ENCODE data around the gene TFCP2L1.

Gene TFCP2L1

DNA sequence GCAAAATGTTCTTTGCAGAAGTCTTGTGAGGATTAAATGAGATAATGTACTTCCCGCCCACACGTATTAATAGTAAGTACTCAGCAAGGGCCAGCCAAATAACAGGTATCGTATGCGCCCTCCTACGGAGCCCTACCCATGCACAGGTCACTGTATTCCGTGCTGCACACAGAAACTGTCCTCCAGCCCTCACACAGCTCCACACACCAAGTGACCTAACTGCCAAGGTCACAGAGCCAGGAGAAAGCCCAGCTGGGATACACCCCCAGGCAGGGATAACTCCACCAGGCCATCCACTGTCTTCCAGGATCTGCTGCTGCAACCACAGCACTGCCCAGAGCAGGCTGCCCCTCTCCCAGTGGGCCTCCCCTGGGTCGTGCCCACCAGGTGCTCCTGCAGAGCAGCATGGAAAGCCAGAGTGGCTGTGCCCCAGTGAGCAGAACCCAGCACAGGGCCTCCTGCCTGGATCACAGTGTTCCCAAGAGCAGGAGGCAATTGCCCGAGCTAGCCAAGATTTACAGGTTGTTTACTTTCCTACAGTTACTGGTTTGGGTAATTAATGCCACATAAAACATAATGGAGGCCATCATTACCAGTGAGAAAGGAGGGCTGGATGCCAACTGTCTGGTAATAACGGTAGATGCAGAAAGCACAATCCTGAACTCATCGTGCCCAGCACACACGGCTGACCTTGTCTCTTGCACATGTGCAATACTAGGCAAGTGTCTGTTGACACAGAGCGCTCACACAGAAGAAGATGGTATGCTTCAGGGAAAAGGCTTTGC lies 24.4 kb downstream of the TFCP2L1 start:
- peak; percentile 72 for DNase-seq

DNA sequence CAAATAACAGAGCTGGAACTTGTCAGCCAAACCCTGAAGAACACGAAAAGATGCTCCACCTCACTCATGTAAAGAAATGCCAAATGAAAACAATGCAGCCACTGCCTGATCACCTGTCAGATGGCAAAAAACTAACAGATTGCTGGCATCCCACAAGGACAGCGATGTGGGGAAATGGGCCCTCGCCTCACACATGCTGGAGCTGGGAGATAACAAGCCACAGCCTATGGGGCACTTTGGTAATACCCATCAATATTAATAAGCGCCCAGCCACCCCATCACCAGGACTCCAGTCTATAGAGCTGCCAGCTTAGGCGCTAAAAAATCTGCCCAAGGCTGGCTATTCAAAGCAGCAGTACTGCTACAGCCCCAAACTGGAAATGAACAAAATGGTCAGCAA lies 27.0 kb downstream of the TFCP2L1 start:
- DNase-seq: no peak

- no peak for DNase-seq
Observed at GRCh38 chr2:121257480-121257840, 27.5 kb downstream of the TFCP2L1 start.

DNA sequence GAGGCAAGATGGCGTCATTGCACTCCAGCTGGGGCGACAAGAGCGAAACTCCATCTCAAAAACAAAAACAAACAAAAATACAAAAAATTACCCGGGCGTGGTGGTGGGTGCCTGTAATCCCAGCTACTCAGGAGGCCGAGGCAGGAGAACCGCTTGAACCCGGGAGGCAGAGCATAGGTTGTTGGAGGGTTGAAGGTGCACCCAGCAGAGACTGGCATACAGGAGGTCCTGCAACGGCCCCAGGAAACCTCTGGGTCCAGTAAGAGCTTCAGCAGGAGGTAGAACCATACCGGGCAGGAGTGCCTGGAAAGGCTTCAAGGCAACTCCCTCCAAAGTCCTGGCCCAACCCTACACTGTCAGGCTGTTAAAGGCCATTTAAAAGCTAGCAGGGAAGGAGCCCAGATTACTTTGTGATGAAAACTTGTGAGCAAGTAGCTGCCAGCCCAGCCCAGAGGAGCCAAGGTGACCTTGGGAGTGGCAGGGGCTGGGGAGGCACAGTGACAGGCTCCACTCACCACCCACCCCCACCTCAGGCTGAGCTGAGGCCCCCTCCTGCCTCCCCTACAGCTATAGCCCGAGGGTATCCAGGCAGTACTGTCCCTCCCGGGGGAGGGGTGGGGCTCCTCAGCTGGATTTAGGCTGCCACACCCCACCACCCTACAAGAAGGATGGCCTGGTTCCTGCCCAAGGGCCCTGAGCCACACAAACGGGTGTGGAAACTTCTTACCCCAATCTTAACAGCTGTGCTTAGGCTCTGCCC lies 28.1 kb downstream of the TFCP2L1 start:
- DNase-seq: no peak

DNA sequence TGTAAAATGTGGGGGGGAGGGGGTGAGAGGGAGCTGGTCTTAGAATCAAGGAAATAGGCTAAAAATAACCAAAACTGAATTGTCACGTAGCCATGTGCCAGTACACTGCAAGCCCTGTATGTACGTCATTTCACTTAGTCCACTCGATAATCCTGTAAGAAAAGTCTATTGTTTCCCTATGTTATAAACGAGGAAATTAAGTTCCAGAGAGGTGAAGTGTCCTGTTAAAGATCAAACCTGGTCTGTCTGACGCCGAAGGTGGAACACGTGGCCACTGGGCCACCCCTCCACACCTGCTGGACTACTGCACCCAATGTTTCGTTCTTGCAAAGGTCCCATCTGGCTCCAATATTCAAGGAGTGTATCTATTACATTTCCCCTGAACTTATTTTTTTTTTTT lies 29.6 kb downstream of the TFCP2L1 start:
- DNase-seq: no peak

DNA sequence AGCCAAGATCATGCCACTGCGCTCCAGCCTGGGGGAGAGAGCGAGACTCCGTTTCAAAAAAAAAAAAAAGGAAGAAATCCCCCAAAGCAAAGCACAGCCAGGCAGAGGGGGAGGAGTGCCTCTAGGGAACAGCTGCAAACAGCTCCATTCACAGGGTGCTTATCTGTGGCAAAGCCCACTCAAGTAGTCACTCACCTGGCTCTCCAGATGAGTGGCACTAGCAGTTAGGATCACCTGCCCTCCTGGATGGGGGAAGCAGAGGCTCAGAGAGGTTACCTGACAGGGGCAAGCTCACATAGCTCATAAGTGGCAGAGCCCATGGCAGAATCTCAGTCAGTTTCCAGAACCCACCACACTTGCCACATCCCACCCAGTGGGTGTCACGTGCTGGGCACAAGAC lies 30.3 kb downstream of the TFCP2L1 start:
- DNase-seq: peak; percentile 48

- DNase-seq: no peak
Observed at GRCh38 chr2:121253674-121254240, 31.2 kb downstream of the TFCP2L1 start.

DNA sequence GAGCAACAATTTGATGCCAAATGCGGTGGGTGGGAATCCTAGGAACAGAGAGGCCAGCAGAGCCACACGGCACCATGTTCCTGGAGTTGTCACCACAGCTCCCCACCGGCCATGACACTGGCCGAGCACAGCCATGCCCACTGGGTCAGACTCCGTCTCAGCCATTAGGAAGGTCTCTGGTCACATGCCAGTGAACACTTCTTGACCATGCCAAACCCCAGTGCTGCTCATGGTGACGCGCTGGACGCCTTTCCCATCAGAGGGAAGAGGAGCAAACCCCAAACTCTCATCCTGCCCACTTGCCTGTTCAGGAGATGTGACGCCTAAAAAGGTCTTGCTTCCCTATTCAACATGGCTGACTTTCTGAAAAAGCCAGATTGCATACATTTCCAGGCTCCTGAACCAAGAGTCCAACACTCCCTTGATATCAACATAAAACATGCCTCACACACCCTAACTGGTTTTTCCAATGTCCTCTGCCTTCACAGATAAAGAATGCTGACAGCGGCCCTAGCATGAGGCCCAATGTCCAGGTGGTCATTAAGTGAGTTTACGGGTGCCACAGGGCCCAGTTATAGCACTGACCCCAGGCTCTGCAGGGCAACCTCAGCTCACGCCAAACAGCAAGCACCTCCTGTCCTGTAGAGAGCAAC lies 31.9 kb downstream of the TFCP2L1 start:
- DNase-seq: no peak

- no peak for DNase-seq
Observed at GRCh38 chr2:121251497-121251896, 33.5 kb downstream of the TFCP2L1 start.

DNA sequence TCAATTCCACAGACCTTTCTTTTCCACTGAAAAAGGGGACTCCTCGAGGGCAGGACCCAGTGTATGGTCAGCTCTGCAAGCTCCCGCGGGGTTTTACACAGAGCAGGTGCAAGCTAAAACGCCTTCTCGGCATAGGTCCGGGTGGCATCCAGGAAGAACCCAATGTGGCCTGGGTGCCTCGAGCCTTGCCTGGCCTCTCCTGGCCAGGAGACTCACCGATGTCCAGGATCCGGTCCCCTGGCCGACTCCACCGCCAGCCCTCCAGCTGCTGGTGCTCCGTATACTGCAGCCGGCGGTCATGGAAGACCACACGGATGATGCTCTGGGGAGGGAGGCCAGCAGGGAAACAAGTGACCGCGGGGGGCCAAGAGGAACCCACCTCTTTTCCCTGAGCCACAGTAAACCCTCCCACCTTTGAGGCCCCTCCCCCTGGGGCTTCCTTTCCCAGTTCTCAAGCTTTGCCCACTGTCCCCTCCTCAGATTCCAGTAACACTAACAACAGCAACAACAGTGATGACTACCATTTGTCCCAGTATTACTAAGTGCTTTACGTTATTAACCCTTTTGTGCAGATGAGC lies 36.1 kb downstream of the TFCP2L1 start:
- no peak for DNase-seq

GRCh38 chr2:121247971-121248370 lies 37.0 kb downstream of the TFCP2L1 start:
- DNase-seq: no peak

- DNase-seq: no peak
Observed at GRCh38 chr2:121247534-121247933, 37.5 kb downstream of the TFCP2L1 start.

DNA sequence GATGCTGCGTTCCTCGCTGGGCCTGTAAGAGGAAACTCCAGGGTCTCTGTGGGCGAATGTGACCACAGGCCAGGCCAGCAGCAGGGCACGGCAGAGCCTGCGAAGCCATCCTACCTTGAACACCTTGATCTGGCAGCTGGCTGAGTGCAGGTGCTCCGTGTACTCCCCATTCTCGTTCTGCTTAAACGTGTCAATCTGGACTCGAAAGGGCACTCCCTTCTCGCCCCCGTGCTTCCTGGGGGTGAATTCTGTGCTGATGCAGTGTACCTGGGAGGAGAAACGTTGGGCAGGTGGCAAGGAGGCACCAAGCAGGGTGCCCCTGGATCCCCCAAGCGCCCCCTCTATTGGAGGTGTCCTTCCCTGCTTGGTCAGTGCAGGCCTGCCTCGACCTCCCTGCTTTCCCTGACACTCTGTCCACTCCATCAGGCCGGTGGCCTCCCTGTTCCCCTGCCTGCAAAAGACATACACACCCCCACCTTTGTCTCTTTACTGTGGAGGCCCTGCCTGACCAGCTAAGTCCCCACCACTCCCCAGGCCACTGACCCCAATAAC lies 38.2 kb downstream of the TFCP2L1 start:
- no peak for DNase-seq

- no peak for DNase-seq
Observed at GRCh38 chr2:121245913-121246312, 39.1 kb downstream of the TFCP2L1 start.

DNA sequence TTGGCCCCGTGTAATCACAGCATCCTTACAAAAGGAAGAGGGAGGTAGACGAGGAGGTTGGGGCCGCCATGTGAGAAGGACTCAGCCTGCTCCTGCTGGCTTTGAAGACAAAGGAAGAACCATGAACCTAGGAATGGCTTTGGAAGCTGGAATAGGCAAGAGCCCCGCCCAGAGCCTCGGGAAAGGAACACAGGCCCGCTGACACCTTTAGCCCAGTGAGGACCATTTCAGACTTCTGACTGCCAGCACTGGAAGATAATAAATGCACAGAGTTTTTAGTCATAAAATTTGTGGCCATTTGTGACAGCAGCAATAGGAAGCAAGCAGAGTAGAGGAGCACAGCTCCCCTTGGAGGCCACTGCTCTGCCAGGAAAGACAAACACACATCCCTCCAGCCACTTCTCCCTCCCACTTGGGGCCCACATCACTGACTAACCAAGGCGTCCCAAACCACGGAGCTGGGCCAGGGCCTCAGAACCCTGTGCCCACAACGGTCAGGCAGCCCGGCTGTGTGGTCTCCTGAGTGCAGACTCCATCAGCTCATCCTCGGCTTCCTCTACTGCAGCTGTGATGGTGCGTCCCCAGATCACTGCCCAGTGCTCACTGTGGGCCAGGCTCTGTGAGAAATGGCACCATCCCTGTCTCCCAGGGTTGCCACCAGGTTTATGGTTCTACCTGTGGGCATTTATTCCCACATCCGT lies 39.7 kb downstream of the TFCP2L1 start:
- no peak for DNase-seq

DNA sequence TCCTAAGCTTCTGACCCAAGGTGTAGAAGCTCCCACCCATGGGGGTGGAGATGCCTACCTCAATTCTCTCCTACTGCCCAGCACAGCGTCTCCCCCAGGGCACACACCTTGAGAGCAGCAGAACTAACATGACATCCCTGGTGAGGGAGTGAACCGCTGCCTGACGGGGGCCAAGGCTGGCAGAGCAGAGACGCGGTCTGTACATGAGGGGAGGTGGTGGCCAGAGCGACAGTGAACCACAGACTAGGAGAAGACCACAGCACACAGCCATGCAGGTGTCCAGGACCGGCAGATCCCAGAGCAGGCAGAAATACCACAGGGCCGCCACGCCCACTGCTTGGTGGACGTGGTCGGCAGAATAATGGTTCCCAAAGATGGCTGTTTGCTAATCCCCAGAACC lies 40.4 kb downstream of the TFCP2L1 start:
- DNase-seq: no peak

DNA sequence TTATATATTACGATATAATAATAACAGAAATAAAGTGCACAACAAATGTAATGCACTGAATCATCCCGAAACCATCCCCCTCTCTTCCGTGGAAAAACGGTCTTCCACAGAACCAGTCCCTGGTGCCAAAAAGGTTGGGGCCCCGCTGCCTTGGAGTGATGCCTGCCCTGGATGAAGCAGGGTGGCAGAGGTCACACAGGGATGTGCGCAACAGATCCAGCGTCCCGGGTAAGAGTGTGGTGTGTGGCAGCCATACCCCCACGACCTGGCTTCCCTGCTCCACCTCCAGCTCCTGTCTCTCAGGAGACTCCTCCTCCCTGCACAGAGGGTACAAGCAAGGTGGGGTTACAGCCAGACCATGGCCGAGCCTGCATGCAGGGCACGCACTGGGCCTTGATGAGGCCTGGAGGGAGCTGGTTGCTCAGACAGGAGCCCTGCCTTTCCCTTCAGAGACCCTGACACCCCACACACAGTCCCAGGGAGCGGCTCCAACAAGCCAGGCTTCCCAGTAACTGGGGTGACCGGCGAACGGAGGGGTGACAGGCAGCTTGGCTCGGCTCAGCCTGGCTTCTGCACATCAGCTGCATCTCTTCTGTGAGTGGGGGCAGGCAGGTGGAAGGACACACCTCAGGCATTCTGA lies 41.1 kb downstream of the TFCP2L1 start:
- DNase-seq: no peak

GRCh38 chr2:121242976-121243375 lies 42.0 kb downstream of the TFCP2L1 start:
- no peak for DNase-seq

DNA sequence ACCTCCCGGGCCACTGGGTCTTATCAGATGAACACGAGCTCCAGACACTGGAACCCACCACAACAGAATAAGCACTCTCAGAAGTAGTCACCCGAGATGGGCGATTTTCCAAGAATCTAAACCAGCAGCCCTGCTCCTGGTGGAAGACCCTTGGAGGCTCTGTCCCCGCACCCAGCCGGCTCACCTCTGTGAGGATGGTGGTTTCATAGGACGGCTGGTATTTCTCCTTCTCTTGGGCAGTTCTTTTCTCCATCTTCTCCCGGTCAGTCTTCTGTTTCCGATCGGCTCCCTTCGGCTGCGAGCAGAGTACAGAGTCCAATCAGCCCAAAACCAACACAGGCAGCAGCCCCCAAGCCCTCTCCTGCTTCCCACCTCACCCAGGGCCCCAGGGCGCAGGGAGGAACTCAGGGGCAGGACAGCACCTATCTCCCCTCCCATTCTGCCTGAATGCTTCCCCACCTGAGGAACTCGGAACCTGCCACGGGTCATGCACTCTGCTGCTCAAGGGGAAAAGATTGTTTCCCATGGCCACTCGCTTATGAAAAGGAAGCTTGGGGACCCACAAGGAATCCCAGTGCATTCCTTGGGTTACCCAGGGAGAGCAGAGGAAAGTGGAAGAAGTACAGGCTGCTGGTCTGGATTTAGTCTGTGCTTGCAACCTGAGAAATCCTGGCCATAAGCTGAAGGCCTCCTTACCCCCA lies 42.7 kb downstream of the TFCP2L1 start:
- no peak for DNase-seq

DNA sequence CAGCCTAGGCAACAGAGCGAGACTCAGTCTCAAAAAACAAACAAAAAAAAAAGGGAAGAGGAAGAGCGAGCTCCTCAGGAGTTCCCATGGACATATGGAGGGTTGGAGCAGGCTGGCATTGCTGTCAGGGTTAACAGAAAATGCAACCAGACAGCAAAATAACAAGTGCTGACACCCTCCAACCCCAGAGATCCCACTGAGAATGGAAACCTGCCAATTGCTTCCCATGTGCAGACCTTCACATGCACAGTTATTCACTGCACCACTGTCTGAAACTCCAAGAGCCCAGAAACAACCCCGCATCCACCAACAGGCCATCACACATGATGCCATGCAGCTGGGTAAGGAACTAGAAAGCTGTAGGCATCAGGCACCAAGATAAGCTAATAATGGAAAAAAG lies 43.5 kb downstream of the TFCP2L1 start:
- no peak for DNase-seq

- DNase-seq: no peak
Observed at GRCh38 chr2:121240436-121240835, 44.6 kb downstream of the TFCP2L1 start.
